NCI-H345 (cell line): ENCODE measurements around the gene NFIA.

Source experiments
- DNase-seq: peaks from one replicate; lab custom pipeline; 2025; lab: John Stamatoyannopoulos, UW

Gene NFIA

GRCh38 chr1:61370913-61371279 lies 288.5 kb downstream of the NFIA start:
- DNase-seq: no peak

- no peak for DNase-seq
Measured at GRCh38 chr1:61372944-61373343, 290.6 kb downstream of the NFIA start.

DNA sequence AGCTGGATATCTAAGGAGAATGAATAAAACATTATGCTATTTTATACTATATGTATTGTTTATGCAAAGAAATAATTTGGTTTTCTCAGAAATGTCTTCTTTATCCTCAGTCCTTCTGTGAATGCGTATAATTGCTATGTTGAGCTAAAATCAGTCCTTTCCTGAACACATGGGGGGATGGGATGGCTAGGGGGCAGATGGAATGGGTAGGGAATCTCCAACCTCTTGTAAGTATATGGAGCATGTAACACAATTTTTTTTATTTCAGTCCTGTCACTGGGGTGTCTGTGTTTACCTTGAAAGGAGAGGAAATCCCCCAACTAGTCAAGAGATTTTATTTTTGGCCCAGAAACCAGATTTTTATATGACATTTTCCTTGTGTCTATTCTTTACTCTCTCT lies 291.8 kb downstream of the NFIA start:
- no peak for DNase-seq

DNA sequence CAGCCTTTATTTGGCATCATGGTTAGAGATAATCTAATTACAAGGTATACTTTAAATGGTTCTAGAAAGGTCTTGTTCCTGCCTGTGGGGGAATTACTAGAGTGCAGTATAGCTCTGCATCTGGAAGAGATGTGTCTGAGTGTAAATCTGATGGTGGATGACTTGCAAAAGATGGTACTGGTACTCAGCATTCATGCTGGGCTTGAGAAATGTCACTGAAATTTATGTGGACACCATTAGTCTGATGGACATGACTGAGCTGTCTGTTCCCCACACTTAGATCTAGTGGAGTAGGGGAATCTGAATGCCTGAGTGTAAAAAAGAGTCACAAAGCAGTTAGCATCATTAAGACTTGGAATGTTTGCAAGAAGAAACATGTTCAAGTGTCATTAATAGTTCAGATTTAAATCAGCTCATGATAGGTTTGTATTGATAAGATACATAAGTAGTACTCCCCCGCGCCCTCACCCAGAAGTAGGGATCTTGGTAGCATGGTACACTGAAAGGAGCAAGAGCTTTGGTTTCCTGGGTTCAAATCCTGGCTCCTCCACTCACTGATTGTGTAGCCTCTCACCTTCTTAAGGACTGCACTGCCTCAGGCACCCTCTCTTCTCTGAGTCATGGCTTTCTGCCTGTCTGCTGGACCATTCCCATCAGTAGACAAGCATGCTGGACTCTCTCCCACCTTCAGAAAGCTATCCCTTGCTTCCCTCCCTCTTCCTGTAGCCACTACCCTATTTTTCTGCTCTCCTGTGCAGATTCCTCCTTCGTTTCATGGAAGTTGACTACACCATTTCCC lies 292.9 kb downstream of the NFIA start:
- DNase-seq: no peak

- no peak for DNase-seq
Measured at GRCh38 chr1:61376151-61376550, 293.8 kb downstream of the NFIA start.

GRCh38 chr1:61377242-61377958 lies 295.0 kb downstream of the NFIA start:
- no peak for DNase-seq

DNA sequence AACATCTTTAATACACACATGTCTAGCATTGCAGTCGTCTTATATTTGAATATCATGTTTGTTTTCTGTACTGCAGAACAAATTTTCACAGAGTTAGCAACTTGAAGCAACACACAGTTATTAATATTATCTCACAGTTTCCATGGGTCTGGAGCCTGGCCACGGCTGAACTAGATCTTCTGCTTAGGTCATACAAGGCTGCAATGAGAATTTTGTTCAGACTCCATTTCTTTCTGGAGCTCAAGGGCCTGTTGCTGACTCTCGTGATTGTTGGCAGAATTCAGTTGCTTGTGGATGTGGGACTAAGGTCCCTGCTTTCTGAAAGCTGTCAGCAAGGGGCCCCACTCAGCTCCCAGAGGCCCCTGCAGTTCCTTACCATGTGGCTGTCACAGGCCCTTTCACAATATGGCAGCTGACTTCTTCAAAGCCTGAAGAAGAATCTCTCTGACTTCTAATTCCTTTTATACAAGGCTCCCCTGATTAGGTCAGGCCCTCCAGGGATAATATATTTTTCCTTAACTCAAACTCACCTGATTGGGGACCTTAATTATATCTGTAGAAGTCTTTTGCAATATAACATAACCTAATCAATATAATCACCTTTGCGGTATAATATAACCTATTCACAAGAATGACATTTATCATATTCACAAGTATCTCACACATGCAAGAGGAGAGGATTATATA lies 296.3 kb downstream of the NFIA start:
- no peak for DNase-seq

GRCh38 chr1:61379693-61380092 lies 297.3 kb downstream of the NFIA start:
- DNase-seq: no peak

DNA sequence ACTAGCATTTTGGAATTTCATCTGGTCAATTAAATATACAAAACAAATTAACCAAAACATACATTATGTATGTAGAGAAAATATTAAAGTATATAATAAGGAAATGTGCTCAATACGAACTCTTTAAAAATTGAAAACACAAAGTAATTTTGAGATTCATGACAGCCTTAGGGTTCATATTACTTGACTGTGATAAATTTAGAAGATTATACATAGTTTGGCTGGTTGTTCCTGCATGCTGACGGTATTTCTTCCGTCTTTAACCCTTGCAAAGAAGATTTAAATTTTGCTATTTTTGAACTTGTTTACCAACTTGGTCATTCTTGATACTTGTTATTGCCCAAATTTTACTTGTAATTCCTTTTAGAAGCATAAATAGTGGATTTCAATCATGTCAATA lies 298.2 kb downstream of the NFIA start:
- no peak for DNase-seq

- no peak for DNase-seq
Measured at GRCh38 chr1:61386323-61386722, 304.0 kb downstream of the NFIA start.

GRCh38 chr1:61386770-61387169 lies 304.4 kb downstream of the NFIA start:
- no peak for DNase-seq

- DNase-seq: no peak
Measured at GRCh38 chr1:61387829-61388228, 305.5 kb downstream of the NFIA start.

GRCh38 chr1:61388566-61388965 lies 306.2 kb downstream of the NFIA start:
- no peak for DNase-seq

DNA sequence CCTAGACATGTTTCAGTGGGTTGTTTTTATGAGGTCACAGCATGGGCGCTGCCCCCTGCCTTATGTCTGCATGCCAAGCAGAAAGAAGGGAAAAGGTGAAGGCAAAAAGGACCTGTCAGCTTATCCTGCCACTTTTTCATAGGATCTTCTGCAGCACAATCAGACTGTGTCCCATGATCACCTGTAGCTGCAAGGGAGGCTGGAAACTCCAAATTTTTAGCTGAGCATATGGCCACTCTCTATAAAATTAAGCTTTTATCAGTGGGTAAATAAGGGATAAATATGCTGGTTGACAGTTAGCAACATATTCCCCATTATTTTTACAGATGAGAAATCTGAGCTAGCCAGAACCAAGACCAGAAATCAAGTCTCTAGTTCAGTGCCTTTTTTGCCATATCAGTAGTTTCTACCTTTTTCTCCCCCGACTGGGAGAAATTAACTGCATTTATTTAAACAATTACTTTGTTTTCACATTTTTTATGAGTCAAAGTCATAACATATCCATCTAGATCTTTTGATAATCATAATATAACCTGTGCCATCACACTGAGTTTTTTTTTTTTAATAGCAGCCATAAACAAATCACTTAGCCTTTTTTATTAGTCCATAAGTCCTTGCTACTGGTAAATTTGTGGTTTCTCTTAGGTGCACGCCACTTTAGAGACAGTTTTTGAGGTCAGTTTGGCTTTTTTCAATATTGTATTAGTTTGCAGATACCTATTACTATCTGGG lies 307.0 kb downstream of the NFIA start:
- no peak for DNase-seq

DNA sequence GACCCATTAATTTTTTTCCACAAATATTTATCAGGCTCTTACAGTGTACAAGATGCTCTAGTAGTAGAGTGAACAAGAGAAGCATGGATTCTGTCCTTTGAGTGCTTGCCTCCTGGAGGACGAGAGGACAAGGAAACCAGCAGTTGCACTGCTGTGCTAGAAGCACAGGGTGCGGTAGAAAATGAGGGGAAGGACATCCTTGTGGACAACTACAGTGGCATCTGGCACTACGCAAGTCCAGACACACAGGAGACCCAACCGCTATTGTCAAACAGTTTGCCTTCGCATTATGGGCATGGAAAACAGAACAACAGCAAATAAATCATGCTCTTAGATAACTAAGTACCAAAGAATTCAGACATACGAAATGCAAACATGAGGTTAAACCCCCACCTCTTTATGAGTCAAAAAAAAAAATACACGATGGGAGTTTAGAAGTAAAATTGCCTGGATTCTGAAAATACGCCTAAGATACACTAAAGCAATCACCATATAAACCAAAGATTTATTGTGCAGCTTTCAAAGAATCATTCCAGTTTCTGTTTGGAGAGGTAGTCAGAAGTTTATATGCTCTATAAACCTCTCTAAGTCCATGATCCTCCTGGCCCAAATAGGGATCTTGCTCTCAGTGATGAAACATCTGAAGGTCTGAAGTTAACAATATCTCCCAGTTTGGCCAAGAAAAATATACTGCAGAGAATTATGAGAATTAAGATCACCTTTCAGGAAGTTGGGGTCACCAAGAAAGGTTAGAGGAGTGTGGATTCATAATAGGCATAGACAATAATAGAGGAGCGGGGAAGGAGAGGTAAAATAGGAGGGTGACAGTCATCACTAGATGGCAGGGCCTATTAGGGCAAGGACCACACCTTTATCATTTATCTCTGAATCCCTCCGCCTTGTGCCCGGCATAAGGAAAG lies 307.8 kb downstream of the NFIA start:
- DNase-seq: no peak

DNA sequence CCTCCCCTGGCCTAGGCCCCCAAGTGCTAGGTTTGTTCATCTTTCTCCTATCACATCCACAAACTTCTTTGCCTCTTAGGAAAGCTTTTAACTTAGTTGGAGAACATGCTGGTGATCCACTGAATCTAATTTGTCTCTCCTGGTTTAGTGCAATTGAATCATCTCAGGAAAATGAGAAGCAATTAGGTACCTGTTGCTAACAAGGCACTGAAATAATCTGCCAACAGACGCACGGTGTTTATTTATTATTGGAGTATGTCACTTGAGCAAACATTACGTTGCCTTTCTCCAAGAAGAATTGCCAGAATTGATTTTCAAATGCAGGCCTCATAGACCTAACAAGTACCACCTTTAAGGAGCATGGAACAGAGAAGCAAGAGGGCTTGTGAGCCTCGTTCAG lies 309.4 kb downstream of the NFIA start:
- DNase-seq: peak; percentile 15

DNA sequence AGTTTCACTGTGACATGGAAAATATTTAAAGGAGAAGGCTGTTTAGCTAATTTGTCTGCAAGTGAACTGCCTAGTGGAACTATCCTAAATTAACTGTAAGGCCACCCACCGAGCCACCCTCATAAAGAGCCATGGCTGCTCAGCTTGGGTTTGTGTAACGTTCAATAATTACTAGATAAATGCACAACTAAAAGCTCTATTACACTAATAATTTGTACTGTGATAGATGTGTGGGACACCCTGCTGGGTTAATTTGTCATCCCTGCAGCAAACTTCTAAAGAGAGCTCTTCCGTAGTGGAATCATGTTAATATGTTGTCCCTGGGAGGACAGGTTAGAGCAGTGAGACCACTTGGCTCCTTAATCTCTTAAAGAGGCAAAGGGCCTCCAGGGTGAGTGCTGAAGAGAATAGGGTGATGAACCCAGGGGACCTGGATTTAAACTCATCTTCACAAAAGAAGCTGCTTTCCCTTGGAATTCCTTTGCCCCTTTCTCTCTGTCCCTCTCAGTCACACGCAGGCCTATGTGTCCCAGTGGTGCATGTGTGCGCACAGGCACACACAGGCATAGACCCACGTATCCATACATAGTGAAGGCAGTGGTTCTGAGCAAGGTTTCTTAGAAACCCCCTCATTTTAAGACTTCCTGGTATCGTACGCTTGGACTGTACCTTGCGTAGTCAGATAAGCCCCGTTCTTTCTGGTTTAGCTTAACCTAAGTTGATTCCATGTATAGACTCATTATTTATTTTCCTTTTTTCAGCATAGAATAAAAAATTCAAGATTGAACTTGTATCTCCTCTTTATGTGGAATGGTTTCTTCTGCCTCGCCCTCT lies 310.3 kb downstream of the NFIA start:
- no peak for DNase-seq

GRCh38 chr1:61393575-61393974 lies 311.2 kb downstream of the NFIA start:
- no peak for DNase-seq

DNA sequence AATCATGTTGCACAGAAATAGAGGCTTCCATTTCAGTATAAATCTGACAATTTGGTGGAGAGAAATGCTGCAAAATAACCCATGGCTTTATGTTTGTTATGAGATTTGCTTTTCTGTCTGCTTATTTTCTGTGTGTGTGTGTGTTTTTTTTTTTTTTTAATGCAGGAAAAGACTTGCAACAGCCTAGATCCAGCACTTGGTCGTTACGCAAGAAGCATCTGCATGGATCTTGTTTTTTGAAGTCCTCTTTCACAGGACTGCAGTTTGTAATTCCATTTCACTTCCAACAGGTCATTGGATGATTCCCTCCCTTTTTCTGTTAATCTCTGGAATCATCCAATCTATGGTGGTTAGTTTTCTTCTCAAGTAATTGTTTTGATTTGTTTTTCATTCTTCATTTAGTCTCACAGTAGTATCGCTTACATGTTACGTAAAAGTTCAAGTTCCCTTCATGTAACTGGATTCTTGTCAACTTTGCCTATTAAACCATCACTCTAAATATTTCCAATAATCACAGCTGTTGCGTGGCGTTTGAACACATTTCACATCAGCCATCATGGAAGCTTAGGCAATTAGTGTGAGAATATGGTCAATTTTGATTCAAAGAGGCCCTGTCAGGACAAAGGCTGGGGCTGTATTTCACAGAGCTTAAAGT lies 312.9 kb downstream of the NFIA start:
- DNase-seq: no peak

DNA sequence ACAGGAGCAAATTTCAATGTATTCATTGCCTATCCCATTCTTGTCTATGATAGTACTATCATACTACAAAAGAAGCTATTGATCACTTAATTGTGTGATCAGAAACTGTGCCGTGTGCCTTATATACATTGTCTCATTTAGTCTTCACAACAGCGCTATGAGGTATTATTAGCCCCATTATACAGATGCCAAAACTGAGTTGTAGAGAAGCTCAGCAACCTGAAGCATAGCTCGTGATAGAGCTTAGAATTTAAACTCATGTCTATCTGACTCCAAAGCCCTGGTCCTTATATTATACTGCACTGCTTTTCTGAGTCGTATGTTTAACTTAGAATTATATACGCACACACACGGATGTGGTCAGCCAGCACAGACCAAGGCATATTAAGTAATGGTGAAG lies 315.1 kb downstream of the NFIA start:
- no peak for DNase-seq
